HG03097 (cell line): Measurements from ENCODE around the gene PIKFYVE.

Experiments used
- ATAC-seq: cut with Tn5 transposase; IDR thresholded peaks from one replicate; pipeline ENCODE4 v1.9.1; 2021; ENCODE audit not compliant: unreplicated experiment, low FRiP score

PIKFYVE gene

GRCh38 chr2:208406474-208407451 lies 140.7 kb downstream of the PIKFYVE start, which contains the start of gene PTH2R:
Gene PTH2R (plus strand): TSS chr2:208406792. CDS start chr2:208407044, 252 bp downstream.
- no peak for ATAC-seq

GRCh38 chr2:208407667-208408066 lies 141.6 kb downstream of the PIKFYVE start:
- no peak for ATAC-seq
